ENCODE data around the gene TMTC1.

GRCh38 chr12:29792132-29792531, 8.4 kb upstream of the TMTC1 start:
- TF ChIP-seq ZFP30 (CRISPR knock-in tag; IDR thresholded peaks at IDR 0.05) (no peak), SNAI2 (CRISPR knock-in tag; IDR thresholded peaks at IDR 0.05) (no peak), PATZ1 (CRISPR knock-in tag; IDR thresholded peaks at IDR 0.05; ENCODE audit: borderline replicate concordance) (no peak), GLIS3 (CRISPR knock-in tag; IDR thresholded peaks at IDR 0.05) (no peak)
